Fibroblast of peridontal ligament (primary cell): ENCODE measurements around the gene PLEKHA7.
"Not testable (repeated sequence)": the region's sequence is repeated elsewhere in the genome, so short reads cannot be mapped to it uniquely, and the experiment has no call there.

ENCODE experiments used
- DNase-seq: peaks from one replicate; pipeline ENCODE4 v3.0.0-alpha.2; 2010; ENCODE audit errors: extremely low read depth

Gene PLEKHA7

GRCh38 chr11:17005646-17006045, 8.6 kb downstream of the PLEKHA7 start:
- DNase-seq, result no peak

DNA sequence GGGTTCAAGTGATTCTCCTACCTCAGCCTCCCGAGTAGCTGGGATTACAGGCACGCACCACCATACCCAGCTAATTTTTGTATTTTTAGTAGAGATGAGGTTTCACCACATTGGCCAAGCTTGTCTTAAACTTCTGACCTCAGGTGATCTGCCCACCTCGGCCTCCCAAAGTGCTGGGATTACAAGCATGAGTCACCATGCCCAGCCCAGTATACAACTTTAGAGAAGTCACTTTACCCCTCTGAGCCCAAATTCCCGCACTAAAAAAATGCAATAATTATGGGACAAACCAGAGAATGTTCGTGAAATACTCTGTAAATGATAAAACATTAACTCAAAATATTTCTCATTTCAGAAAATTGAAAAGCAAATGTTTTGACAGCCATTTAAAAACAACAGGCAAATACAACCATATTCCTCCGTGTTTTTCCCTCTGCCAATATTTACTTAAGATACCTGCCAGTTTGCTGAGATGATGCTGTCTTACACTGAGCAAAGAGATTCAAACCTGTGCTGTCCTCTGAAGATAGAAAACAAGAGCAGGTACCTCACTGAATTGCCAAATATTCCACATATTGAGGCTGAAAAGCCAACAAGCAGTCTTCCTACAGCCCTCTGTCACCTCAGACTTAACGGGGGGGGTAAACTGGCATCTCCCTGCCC, 9.6 kb downstream of the PLEKHA7 start:
- no peak for DNase-seq

- DNase-seq, result no peak
Observed at GRCh38 chr11:17003426-17003825, 10.8 kb downstream of the PLEKHA7 start.

DNA sequence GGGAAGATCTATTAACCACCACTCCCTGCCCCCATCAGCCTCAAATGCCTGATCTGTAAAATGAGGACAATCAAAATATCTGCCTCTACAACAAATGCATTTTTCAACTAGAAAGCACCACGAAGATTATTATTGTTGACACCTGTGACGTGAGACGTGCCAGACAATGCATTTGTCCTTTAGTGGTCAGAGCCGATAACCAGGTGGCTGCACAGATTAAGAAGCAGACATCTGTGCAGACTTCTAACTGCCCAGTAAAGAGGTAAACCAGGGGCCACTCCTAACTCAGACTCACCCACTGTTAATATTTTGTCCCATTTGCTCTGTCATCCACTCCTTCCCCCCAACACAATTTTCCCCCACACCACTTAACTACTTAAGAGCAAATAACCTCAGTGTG, 11.7 kb downstream of the PLEKHA7 start:
- no peak for DNase-seq

DNA sequence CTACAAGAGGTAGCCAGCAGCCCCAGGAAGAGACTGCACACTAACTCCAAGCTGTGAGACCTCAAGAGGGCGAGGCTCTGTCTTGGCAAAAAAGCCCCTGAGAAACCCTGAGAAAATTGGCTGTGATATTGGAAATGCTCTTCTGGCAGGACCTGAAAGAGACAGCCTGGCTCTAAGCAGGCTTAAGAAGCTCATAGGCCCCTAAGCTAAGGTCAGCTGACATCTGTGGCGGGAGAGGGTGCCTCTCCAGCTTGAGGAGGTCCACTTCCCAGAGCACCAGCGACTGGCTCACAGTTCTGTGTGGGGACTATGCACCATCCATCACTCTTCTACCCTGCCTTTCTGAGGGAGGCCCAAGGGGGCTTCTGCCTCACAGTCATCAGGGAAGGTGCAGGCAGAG, 12.4 kb downstream of the PLEKHA7 start:
- no peak for DNase-seq

- no peak for DNase-seq
Observed at GRCh38 chr11:17000987-17001386, 13.2 kb downstream of the PLEKHA7 start.

- DNase-seq, result not testable (repeated sequence)
Observed at GRCh38 chr11:17000253-17000652, 14.0 kb downstream of the PLEKHA7 start.

DNA sequence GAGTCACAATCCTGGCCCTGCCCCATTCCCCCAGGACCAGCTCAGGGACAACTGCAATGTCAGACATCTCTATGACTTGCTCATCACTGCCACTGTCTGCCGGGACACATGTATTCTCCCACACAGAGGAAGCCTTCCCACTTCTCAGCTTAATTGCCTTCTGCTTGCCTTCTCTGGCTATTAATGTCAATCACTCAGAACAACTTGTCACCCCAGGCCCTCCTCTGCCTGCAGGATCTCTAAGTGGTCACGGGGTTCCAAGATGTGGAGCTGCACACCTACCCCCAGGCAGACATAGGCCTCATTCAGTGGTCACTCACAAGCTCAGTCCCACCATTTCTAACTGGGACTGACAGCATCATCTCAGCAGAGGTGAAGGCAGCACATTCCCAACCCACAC, 15.1 kb downstream of the PLEKHA7 start:
- no peak for DNase-seq

DNA sequence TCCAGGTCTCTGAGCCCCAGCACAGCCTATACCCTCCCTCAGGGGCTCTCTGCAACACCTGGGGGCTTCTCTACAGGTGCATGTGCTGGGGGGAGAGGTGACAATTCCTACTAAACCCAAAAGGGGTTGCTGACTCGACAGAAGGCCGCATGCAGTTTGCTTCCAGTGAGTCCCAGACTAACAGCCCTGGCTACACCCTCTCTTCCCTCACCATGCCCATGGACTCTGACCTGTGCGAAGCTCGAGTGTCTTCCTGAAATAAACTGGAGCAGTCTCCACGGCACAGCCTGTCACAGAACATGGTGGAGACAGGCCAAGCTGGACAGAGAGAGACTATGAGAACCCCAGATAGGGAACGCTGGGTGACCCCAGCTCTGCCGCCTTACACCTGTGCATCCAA, 16.6 kb downstream of the PLEKHA7 start:
- no peak for DNase-seq

- no peak for DNase-seq
Observed at GRCh38 chr11:16993495-16993894, 20.7 kb downstream of the PLEKHA7 start.

DNA sequence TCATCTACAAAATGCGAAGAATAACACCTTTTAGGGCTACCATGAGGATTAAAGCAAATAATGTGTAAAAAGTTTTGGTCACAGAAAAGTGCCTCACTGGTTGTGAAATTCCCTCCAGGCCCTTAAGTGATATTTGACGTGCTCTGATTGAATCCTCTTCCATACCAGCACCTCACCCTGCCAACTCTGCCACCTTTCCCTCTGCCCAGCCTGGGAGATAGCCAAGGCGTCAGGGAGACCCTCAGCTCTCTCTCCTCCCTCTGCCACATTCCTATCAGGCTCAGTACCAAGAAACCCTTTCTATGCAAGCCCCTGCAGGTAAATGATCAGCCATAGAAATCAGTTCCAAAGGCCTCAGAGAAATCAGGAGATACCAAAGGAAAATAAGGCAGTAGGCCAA, 21.4 kb downstream of the PLEKHA7 start:
- DNase-seq, result no peak

DNA sequence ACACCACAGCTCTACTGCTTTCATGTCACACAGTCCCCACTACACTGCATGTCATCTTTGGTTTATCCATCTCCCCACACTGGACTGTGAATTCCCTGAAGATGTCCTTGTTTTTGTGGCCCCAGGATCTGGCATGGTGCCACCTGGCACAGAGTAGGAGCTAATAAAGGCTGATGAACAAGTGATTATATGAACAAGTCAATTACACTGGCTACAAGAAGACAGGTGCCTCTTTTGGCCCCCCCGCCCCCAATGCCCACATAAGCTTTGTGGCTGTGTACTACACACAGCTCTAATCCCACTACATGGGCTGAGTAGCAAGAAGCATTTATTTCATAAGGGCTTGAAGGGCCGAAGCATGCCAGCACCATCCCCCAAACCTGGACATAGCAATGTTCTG, 24.7 kb downstream of the PLEKHA7 start:
- no peak for DNase-seq

DNA sequence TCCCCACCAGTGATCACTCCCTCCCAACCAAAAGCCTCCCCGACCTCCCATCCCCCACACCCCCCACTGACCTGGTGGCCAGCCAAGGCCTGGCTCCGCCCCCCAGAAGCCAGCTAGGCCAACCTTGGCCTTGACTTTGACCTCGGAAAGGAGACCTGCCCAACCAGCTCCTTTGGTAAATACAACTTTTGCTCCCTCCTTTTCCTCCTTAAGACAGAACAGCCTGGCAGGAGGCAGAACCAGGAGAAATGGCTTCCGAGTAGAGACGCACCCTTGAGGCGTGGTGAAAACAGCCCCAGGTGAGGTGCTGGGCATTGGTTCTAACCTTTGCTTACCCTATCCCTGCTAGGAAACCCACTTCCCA, 27.0 kb downstream of the PLEKHA7 start:
- DNase-seq, result no peak

GRCh38 chr11:16986434-16987204, 27.6 kb downstream of the PLEKHA7 start:
- DNase-seq, result no peak

DNA sequence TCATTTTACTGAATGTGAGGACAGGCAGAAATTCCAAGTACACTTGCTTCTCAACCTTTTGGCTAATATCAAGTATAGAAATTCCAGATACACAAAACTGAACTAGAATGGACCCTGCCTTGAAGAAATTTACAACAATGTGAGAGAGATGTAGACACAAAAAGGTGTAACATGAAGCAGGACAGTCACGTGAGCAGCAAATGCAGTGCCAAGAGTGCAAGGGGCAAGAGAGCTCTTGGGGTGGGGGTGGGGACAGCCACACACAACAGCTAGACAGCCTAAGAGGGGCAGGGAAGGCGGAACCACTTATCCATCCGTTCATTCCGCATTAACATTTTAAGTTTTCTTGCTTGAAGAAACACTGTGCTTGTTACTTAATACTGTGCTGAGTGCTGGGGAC, 28.9 kb downstream of the PLEKHA7 start:
- DNase-seq, result no peak

DNA sequence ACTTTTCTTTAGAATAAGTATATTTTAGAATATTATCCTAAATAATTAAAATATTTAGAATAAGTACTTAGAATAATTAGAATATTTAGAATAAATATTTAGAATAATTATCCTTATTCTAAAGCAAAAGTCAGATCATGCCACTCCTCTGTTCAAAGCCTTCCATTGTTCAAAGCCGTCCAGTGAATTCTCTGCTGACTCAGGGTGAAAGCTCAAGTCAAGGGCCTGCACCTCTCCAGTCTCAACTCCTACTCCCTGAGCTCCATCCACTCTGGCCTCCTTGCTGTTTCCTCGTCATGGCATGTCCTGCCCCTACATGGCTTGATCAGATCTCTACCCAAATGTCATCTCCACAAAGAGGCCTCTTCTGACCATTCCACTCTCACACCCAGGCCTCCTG, 30.0 kb downstream of the PLEKHA7 start:
- no peak for DNase-seq

DNA sequence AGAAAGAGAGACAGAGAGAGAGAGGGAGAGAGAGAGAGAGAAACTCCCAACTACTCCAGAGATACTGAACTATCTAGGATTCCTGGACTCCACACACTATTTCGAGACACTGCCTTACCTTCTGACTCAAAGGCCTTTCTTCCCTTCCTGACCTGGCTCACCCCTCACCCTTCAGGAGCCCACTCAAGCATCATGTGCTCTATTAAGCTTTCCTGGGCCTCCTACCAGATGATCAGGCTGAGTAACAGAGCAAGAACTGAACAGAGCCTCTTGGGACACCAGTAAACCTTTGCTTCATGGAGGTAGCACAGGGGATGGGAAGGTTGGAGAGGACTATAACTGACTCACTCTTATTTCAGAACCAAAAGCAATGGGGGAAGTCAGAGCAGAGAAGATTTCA, 31.4 kb downstream of the PLEKHA7 start:
- DNase-seq, result no peak

GRCh38 chr11:16982256-16982671, 31.9 kb downstream of the PLEKHA7 start:
- no peak for DNase-seq

- peak; percentile 2 for DNase-seq
Observed at GRCh38 chr11:16981651-16982194, 32.5 kb downstream of the PLEKHA7 start.

- DNase-seq, result no peak
Observed at GRCh38 chr11:16979703-16980622, 34.3 kb downstream of the PLEKHA7 start.

- DNase-seq, result no peak
Observed at GRCh38 chr11:16977994-16978315, 36.3 kb downstream of the PLEKHA7 start.
